CD4-positive, alpha-beta T cell treated with Interleukin-17A for 1 hour (primary cell): Measurements from ENCODE around the gene JPH4.
A peak's percentile ranks its signal among the peaks of the same experiment; 100 is the strongest.

Experiments used
- DNase-seq: peaks from one replicate; pipeline ENCODE4 v3.0.0-alpha.2; 2020

JPH4 gene

GRCh38 chr14:23561873-23562821 is 16.4 kb downstream of the JPH4 start:
- no peak for DNase-seq

GRCh38 chr14:23561259-23561658 is 17.3 kb downstream of the JPH4 start:
- no peak for DNase-seq

GRCh38 chr14:23559926-23560520 is 18.6 kb downstream of the JPH4 start:
- no peak for DNase-seq

GRCh38 chr14:23559010-23559925 is 19.3 kb downstream of the JPH4 start:
- peak; percentile 72 for DNase-seq

GRCh38 chr14:23558346-23559009 is 20.1 kb downstream of the JPH4 start:
- no peak for DNase-seq

GRCh38 chr14:23557946-23558345 is 20.6 kb downstream of the JPH4 start:
- DNase-seq: no peak

- DNase-seq: no peak
Observed at GRCh38 chr14:23557521-23557920, 21.1 kb downstream of the JPH4 start.

- DNase-seq: no peak
Observed at GRCh38 chr14:23556700-23557440, 21.7 kb downstream of the JPH4 start.

GRCh38 chr14:23555882-23556699 is 22.5 kb downstream of the JPH4 start, which contains the start of gene THTPA:
Gene THTPA, plus strand, starts transcription at chr14:23556271. Its CDS starts 487 bp downstream, at chr14:23556758.
- peak; percentile 94 for DNase-seq

GRCh38 chr14:23555533-23555881 is 23.1 kb downstream of the JPH4 start:
- DNase-seq: no peak

GRCh38 chr14:23551266-23552028 is 27.1 kb downstream of the JPH4 start, which contains the start of gene ZFHX2:
Gene ZFHX2, minus strand, starts transcription at chr14:23551765. Its CDS starts 16,440 bp downstream, at chr14:23535325.
- DNase-seq: peak; percentile 82

GRCh38 chr14:23550812-23551265 is 27.8 kb downstream of the JPH4 start:
- DNase-seq: no peak

- no peak for DNase-seq
Observed at GRCh38 chr14:23550131-23550811, 28.3 kb downstream of the JPH4 start.

- no peak for DNase-seq
Observed at GRCh38 chr14:23548351-23549318, 30.0 kb downstream of the JPH4 start.

GRCh38 chr14:23547924-23548323 is 30.7 kb downstream of the JPH4 start:
- no peak for DNase-seq

- no peak for DNase-seq
Observed at GRCh38 chr14:23546450-23547035, 32.0 kb downstream of the JPH4 start.

GRCh38 chr14:23545740-23546365 is 32.7 kb downstream of the JPH4 start:
- no peak for DNase-seq
